WTC11 (cell line): ENCODE measurements around the gene PDE1A.

Experiments
- SMAD3 ChIP-seq: sonication (generic); formaldehyde crosslinking; IDR thresholded peaks from 2 replicates; pipeline ENCODE4 v1.8.0; 2022; ENCODE audit warnings: missing genetic modification reagents, mild to moderate bottlenecking, borderline replicate concordance
- TF ChIP-seq, protein P1 (sequence below): sonication (generic); formaldehyde crosslinking; conservative IDR thresholded peaks from 2 replicates; pipeline ENCODE4 v1.8.1; 2022; ENCODE audit warnings: mild to moderate bottlenecking, missing genetic modification reagents

DNA sequence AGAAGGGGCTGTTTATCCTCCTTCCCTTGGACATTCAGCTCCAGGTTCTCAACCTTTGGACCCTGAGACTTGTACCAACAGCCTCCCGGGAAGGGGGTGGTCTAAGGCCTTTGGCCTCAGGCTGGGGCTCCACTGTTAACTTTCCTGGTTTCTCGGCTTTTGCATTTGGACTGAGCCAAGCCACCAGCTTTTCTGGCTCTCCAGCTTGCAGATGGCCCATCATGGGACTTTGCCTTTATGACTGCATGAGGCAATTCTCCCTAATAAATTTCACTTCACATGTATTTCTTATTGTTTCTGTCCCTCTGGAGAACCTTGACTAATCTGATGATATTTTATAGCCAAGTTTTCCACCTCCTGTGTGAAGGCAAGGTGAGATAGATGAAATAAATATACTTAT, 260.4 kb downstream of the PDE1A start:
- no peak for TF ChIP-seq SMAD3 (CRISPR knock-in tag)
- TF ChIP-seq, protein P1, sequence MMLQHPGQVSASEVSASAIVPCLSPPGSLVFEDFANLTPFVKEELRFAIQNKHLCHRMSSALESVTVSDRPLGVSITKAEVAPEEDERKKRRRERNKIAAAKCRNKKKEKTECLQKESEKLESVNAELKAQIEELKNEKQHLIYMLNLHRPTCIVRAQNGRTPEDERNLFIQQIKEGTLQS (CRISPR knock-in tag): no peak
